PC-3 (cell line): Measurements from ENCODE around the gene JSRP1.

ENCODE experiments used
- EZH2 ChIP-seq: fragments of 300-600 bp; sonication (generic); IDR thresholded peaks from one replicate; pipeline ENCODE4 v1.6.1; 2017; ENCODE audit warnings: antibody characterized with exemption, mild to moderate bottlenecking, low read length; ENCODE audit not compliant: unreplicated experiment
- TF ChIP-seq, protein P1 (sequence below): fragments of 300-600 bp; sonication (generic); conservative IDR thresholded peaks from 2 replicates; pipeline ENCODE4 v1.5.1; 2017; ENCODE audit warnings: antibody characterized with exemption, low read depth, mild to moderate bottlenecking, low read length

DNA sequence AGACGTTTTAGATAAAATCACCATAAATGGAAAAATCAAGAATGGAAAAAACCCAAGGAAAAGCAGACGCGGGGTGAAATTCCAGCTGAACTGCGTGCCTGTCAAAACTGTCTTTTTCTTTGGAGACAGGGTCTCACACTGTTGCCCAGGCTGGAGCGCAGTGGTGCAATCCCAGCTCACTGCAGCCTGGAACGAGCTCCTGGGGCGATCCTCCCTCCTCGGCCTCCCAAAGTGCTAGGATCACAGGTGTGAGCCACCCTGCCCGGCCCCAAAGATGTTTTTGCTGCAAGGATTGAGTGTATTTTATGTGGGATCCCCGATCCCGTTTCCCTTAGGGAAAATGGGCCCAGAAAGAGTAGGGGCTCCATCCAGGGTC, 26.6 kb upstream of the JSRP1 start:
- TF ChIP-seq, protein P1, sequence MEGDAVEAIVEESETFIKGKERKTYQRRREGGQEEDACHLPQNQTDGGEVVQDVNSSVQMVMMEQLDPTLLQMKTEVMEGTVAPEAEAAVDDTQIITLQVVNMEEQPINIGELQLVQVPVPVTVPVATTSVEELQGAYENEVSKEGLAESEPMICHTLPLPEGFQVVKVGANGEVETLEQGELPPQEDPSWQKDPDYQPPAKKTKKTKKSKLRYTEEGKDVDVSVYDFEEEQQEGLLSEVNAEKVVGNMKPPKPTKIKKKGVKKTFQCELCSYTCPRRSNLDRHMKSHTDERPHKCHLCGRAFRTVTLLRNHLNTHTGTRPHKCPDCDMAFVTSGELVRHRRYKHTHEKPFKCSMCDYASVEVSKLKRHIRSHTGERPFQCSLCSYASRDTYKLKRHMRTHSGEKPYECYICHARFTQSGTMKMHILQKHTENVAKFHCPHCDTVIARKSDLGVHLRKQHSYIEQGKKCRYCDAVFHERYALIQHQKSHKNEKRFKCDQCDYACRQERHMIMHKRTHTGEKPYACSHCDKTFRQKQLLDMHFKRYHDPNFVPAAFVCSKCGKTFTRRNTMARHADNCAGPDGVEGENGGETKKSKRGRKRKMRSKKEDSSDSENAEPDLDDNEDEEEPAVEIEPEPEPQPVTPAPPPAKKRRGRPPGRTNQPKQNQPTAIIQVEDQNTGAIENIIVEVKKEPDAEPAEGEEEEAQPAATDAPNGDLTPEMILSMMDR, result no peak
- no peak for TF ChIP-seq EZH2
